HK-2 (cell line): ENCODE data around the gene PCBP3.
"Not testable (repeated sequence)": the region's sequence is repeated elsewhere in the genome, so short reads cannot be mapped to it uniquely, and the experiment has no call there.

Experiments used
- DNase-seq: peaks from one replicate; pipeline ENCODE4 v3.0.0-alpha.2; 2018; ENCODE audit not compliant: unreplicated experiment

PCBP3 gene

GRCh38 chr21:45678790-45679189 is 35.3 kb downstream of the PCBP3 start:
- DNase-seq = not testable (repeated sequence)

GRCh38 chr21:45680215-45680614 is 36.7 kb downstream of the PCBP3 start:
- no peak for DNase-seq

- DNase-seq = no peak
Observed at GRCh38 chr21:45695086-45695485, 51.6 kb downstream of the PCBP3 start.

GRCh38 chr21:45698493-45699184 is 55.1 kb downstream of the PCBP3 start:
- DNase-seq = no peak

DNA sequence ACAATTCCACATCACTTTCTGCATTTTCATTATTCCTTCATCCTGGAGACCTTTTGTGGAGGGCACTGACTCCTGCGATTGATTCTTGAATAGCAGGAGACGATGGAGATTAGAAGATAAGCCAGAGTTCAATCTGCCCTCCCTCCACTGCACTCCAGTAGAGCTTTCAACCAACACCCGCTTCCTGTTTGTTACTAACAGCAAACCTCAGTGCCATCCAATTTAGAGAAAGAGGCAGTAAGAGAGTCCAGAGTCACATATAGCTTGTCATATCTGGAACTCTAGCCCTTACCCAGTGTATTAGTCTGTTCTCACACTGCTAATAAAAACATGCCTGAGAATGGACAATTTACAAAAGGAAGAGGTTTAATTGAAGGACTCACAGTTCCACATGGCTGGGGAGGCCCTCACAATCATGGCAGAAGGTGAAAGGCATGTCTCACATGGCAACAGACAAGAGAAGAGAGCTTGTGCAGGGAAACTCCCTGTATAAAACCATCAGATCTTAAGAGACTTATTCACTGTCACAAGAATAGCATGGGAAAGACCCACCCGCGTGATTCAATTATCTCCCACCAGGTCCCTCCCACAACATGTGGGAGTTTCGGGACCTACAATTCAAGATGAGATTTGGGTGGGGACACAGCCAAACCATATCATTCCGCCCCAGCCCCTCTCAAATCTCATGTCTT is 55.9 kb downstream of the PCBP3 start:
- DNase-seq = no peak

GRCh38 chr21:45699966-45700365 is 56.4 kb downstream of the PCBP3 start:
- no peak for DNase-seq

GRCh38 chr21:45700461-45700860 is 56.9 kb downstream of the PCBP3 start:
- DNase-seq = no peak

- DNase-seq = no peak
Observed at GRCh38 chr21:45704311-45705108, 61.0 kb downstream of the PCBP3 start.

- DNase-seq = no peak
Observed at GRCh38 chr21:45706299-45706698, 62.8 kb downstream of the PCBP3 start.

- no peak for DNase-seq
Observed at GRCh38 chr21:45709173-45709572, 65.6 kb downstream of the PCBP3 start.

GRCh38 chr21:45709696-45710268 is 66.3 kb downstream of the PCBP3 start:
- no peak for DNase-seq

GRCh38 chr21:45710306-45710705 is 66.8 kb downstream of the PCBP3 start:
- not testable (repeated sequence) for DNase-seq

- DNase-seq = no peak
Observed at GRCh38 chr21:45713613-45714012, 70.1 kb downstream of the PCBP3 start.

DNA sequence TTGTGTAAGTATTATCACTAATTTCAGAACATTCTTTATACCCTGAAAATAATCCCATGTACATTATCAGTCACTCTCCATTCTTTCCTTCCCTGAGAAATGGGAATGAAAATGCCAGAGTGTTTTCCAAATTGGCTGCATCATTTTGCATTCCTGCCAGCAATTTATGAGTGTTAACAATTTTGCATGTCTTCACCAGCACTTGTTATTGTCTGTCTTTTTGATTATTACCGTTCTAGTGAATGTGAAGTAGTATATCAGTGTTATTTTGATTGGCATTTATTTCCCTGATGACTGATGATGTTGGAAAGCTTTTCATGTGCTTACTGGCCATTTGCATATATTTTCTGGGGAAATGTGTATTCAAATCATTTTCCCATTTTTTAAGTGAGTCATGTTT is 71.9 kb downstream of the PCBP3 start:
- DNase-seq = no peak

DNA sequence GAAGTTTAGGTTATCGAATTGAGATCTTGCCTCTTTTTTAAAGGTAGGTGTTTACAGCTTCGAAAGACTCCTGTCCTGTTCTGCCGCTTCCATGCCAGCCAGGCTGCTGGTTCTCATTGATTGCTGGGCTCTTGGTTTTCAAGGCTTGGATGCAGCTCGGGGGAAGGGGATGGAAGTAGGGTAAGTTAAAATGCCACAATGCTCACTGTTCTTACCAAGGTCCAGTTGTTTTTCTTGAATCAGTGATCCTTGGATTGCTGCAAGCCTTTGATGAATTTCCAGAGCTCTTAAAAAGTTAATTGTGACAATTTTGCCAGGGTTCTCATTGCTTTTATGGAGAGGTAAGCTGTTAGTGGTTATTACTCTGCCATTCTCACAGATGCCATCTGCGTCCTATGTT is 74.9 kb downstream of the PCBP3 start:
- DNase-seq = no peak

DNA sequence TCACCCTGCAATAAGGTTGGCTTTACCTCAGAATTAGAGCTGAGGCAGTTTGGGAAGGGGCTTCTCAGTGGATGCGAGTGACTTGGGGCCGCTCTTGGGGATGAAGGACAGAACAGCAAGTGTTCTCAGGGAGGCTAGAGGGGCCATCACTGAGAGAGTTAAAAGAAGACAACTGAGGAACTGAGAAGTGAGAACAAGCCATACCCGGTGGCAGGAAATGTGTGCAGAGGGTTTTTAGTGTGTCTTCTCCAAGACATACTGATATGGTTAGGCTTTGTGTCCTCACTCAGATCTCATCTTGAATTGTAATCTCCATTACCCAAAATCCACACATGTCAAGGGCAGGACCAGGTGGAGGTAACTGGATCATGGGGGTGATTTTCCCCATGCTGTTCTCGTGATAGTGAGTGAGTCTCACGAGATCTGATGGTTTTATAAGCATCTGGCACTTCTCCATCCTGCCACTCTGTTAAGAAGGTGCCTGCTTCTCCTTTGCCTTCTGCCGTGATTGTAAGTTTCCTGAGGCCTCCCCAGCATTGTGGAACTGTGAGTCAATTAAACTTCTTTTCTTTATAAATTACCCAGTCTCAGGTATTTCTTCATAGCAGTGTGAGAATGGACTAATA is 75.8 kb downstream of the PCBP3 start:
- no peak for DNase-seq

GRCh38 chr21:45720204-45720603 is 76.7 kb downstream of the PCBP3 start:
- DNase-seq = not testable (repeated sequence)

- no peak for DNase-seq
Observed at GRCh38 chr21:45721671-45722070, 78.1 kb downstream of the PCBP3 start.

GRCh38 chr21:45723049-45723958 is 79.8 kb downstream of the PCBP3 start:
- no peak for DNase-seq

GRCh38 chr21:45724345-45724961 is 80.9 kb downstream of the PCBP3 start:
- DNase-seq = no peak
